ENCODE data around the gene RLN3. TPM values are rescaled to one million over a fixed set of nuclear protein-coding genes. Genes with fewer than 3 reads are reported as not detected.
"Not testable (repeated sequence)": the region's sequence is repeated elsewhere in the genome, so short reads cannot be mapped to it uniquely, and the experiment has no call there.

Gene RLN3
- total and polyA plus RNA-seq, 10 donors = 0.35 TPM; not detected in 9

DNA sequence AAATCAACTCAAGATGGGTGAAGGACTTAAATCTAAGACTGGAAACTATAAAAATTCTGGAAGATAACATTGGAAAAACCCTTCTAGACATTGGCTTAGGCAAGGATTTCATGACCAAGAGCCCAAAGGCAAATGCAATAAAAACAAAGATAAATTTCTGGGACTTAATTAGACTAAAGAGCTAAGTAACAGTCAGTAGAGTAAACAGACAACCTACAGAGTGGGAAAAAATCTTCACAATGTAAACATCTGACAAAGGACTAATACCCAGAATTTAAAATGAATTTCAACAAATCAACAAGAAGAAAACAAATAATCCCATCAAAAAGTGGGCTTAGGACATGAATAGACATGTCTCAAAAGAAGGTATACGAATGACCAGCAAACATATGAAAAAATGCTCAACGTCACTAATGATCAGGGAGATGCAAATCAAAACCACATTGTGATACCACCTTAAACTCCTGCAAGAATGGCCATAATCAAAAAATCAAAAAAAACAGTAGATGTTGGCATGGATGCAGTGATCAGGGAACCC lies 15.5 kb upstream of the RLN3 start:
- DNase-seq = no peak
- 74 to 89% (median 83%) methylated on average over 2 of the region's 2 CpGs for WGBS, 5 donors
- TF ChIP-seq CTCF (IDR thresholded peaks at IDR 0.05 in 8 of 11, conservative IDR thresholded peaks at IDR 0.05 in 3 of 11) (no peak), POLR2A (IDR thresholded peaks at IDR 0.05) (no peak), POLR2AphosphoS5 (IDR thresholded peaks at IDR 0.05) (no peak)
- H3K9me3 ChIP-seq = no peaks in the 10 kb centered on the region
- H3K4me3 ChIP-seq = no peak overlapping the region
- H3K4me1 ChIP-seq = peaks cover 0 to 38% (median 15%) of the 10 kb centered on the region in 6 donors
- H3K27ac ChIP-seq = no peak overlapping the region
- H3K27me3 ChIP-seq (replicated peaks in 1 of 7) = no peaks in the 10 kb centered on the region
- no peaks in the 10 kb centered on the region for H3K36me3 ChIP-seq
- intact Hi-C loops (cut with DNase I; ENCODE audit: low total_unique reads) = no loop called here

- no peaks in the 10 kb centered on the region for H3K9me3 ChIP-seq
- H3K4me1 ChIP-seq = peaks cover 8 to 60% (median 31%) of the 10 kb centered on the region in 6 donors
- intact Hi-C loops (cut with DNase I; ENCODE audit: low total_unique reads) = no loop called here
- WGBS, 5 donors = 65 to 77% (median 70%) methylated on average over 8 of the region's 8 CpGs
- H3K27ac ChIP-seq = peak overlapping the region in 4 of 8 donors; percentile 30 to 61 (median 54)
- H3K4me3 ChIP-seq = no peak overlapping the region
- TF ChIP-seq POLR2AphosphoS5 (IDR thresholded peaks at IDR 0.05) = no peak
- TF ChIP-seq POLR2A (IDR thresholded peaks at IDR 0.05) = no peak
- no peaks in the 10 kb centered on the region for H3K27me3 ChIP-seq (replicated peaks in 1 of 7)
- DNase-seq = no peak
- no peaks in the 10 kb centered on the region for H3K36me3 ChIP-seq
These were observed 12.4 kb upstream of the RLN3 start for GRCh38 chr19:14015524-14016035.

- Histone ChIP-seq H3K9me3 (no peaks in the 10 kb centered on the region), H3K4me1 (peaks cover 8 to 82% (median 44%) of the 10 kb centered on the region in 6 donors), H3K27me3 (replicated peaks in 1 of 7) (no peaks in the 10 kb centered on the region), H3K4me3 (peak overlapping the region in 1 of 8 donors; percentile 17), H3K27ac (peak overlapping the region in 3 of 8 donors; percentile 22 to 72 (median 46)), H3K36me3 (no peaks in the 10 kb centered on the region)
- WGBS, 5 donors = 49 to 67% (median 59%) methylated on average over 6 of the region's 6 CpGs
- no peak for DNase-seq
- intact Hi-C loops (cut with DNase I; ENCODE audit: low total_unique reads) = no loop called here
- TF ChIP-seq CTCF (IDR thresholded peaks at IDR 0.05 in 8 of 11, conservative IDR thresholded peaks at IDR 0.05 in 3 of 11) (no peak), POLR2AphosphoS5 (IDR thresholded peaks at IDR 0.05) (no peak), POLR2A (IDR thresholded peaks at IDR 0.05) (no peak)
These were observed 8.8 kb upstream of the RLN3 start for GRCh38 chr19:14019100-14019499.

DNA sequence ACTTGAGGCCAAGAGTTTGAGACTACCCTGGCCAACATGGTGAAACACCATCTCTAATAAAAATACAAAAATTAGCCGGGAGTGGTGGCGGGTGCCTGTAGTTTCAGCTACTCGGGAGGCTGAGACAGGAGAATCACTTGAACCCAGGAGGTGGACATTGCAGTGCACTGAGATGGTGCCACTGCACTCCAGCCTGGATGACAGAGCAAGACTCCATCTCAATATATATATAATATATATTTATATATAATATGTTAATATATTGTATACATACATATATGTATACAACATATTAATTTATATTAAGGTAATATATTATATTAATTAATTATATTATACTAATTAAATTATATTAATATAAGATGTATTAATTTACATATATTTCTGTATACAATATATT lies 8.2 kb upstream of the RLN3 start:
- intact Hi-C loops (cut with DNase I; ENCODE audit: low total_unique reads); H3K9me3 ChIP-seq; H3K27me3 ChIP-seq (replicated peaks in 1 of 7); H3K36me3 ChIP-seq; DNase-seq; H3K4me3 ChIP-seq: not testable (repeated sequence)
- Histone ChIP-seq H3K27ac (peak overlapping the region in 1 of 8 donors; percentile 72), H3K4me1 (peaks cover 8 to 82% (median 45%) of the 10 kb centered on the region in 6 donors)
- WGBS, 5 donors = 81 to 98% (median 91%) methylated on average over 3 of the region's 3 CpGs

GRCh38 chr19:14021474-14021873 lies 6.5 kb upstream of the RLN3 start:
- no peak overlapping the region for H3K4me3 ChIP-seq
- WGBS, 5 donors = 43 to 64% (median 53%) methylated on average over 5 of the region's 5 CpGs
- peaks cover 8 to 82% (median 39%) of the 10 kb centered on the region in 6 donors for H3K4me1 ChIP-seq
- no peaks in the 10 kb centered on the region for H3K36me3 ChIP-seq
- H3K27ac ChIP-seq = peak overlapping the region in 1 of 8 donors; percentile 33
- intact Hi-C loops (cut with DNase I; ENCODE audit: low total_unique reads) = no loop called here
- TF ChIP-seq CTCF (IDR thresholded peaks at IDR 0.05 in 8 of 11, conservative IDR thresholded peaks at IDR 0.05 in 3 of 11) (no peak), POLR2A (IDR thresholded peaks at IDR 0.05) (no peak)
- no peaks in the 10 kb centered on the region for H3K9me3 ChIP-seq
- DNase-seq = no peak
- H3K27me3 ChIP-seq (replicated peaks in 1 of 7) = no peaks in the 10 kb centered on the region
